ENCODE measurements around the gene LMO7.

DNA sequence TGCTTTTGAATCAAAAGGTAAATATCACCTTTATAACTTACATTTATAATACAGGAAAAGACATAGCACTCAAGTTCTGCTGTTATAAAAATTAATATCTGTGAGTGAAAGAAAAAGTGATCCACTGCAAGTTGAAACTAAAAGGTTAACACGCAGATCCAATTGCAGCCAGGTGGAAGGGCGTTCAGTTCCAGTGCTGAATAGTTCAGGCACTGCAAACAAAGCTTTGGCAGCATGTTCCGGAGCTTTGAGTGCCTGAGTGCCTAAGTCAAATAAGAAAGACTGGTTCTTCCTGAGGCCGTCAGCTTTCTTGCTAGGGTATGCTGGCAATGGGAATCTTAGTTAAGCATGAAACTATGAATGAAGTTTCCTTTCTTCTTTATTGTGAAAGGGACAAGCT, 200.3 kb downstream of the LMO7 start:
- no peak for TF ChIP-seq POLR2AphosphoS5 (IDR thresholded peaks at IDR 0.05; ENCODE audit: low read depth, low read length)
- no peak for TF ChIP-seq CTCF (IDR thresholded peaks at IDR 0.05)

Data from Panc1 (cell line).